Measurements from ENCODE around the gene ARHGEF19.
"Not testable (repeated sequence)": the region's sequence is repeated elsewhere in the genome, so short reads cannot be mapped to it uniquely, and the experiment has no call there.

ARHGEF19 gene

DNA sequence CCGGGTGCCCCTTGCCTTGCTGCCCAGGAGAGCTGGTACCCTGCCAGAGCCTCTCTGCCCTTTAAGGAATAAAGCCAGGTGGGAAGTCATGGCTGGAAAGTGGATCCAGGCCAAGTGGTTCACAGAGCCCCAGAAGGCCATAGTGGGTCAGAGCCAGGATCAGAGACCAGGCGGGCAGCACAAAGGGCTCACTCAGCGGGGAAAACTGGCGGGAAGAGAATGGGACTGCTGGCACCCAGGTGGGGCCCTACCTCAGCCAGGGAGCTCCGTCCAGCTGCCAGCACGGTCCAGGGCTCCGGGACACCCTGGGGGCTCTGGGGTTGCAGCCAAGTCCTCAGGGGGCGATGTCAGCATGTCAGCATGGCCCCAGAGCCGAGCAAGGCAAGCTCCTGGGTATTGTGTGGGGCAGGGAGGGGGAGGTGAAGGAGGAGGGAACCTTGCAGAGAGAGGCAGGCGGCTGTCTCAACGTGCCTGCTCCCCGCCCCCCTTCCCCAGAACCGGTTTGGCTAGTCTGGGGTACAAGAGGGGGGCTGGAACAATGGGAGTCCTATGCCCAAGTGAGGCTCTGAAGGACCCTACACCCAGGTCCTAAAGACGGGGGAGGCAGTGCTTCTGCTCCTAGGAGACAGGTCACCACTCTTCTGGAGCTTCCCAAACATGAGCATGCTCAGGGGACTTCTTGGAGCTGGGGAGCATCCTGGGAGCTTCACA is at the start of gene ARHGEF19:
ARHGEF19 (minus strand) TSS at position 402 of the 711 bp plus-strand sequence. CDS start 3,598 bp downstream, outside the sequence.
- no peak for DNase-seq (ENCODE audit: low read depth, low spot score)

DNA sequence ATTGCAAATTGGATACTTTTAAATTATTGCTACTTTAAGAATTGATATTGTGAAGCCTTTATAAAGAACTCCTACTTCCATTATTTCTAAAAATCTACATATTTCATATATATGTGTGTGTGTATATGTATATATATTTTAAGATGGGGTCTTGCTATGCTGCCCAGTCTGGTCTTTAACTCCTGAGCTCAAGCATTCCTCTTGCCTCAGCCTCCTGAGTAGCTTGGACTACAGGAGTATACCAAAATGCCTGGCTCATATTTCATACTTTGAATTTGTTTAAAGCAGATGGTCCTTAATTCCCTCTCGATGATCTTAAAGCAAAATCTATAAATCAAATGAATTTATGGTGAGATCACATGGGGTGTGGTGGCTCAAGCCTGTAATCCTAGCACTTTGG is 49.6 kb upstream of the ARHGEF19 start:
- DNase-seq (ENCODE audit: low read depth, low spot score), result no peak

DNA sequence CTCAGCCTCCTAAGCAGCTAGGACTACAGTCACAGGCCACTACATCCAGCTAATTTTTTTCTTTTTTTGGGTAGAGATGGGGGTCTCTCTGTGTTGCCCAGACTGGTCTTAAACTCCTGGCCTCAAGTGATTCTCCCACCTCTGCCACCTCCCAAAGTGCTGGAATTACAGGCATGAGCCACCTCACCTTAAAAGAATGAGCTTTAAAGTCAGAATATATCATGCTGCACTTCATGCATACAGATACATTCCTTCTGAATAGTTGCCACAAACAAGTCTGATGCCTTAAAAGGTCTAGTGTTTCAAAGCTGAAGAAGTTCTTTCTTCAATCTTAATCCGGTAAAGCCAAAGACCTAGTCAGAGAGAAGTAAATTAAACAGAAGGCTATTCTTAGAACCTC is 48.4 kb upstream of the ARHGEF19 start:
- no peak for DNase-seq (ENCODE audit: low read depth, low spot score)

DNA sequence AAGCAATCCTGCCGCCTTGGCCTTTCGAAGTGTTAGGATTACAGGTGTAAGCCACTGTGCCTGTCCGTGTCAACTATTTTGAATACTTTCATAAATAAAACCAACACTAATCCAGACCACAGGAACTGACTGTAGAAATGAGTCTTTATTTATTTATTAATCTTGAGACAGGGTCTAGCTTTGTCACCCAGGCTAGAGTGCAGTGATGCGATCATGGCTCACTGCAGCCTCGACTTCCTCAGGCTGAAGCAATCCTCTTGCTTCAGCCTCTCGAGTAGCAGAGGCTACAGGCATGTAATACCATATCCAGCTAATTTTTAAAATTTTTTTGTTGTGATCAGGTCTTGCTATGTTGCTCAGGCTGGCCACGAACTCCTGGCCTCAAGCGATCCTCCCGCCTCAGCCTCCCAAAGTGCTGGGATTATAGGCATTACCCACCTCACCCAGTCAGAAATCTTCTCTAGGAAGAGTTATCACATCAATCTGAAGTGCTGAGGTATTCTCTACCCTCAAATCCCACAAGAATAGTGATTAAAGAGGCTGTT is 46.2 kb upstream of the ARHGEF19 start:
- no peak for DNase-seq (ENCODE audit: low read depth, low spot score)

DNA sequence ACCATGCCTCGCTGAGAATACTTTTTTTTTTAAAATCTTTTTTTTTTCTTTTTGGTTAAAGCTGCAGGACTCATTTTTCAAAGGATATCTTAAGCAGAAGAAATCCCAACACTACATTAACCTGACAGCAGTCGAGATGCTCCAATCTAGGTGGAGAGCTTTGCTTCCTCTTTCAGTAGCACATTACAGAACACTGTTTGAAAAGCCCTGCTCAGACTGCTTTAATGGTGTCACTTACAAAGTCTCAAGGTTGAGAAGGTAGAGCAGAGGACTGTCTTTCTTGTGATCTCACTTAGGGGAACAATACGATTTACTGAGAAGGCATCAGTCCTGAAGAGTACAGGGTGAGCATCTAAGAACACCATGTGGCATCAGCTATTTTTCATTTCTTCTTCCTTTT is 45.5 kb upstream of the ARHGEF19 start:
- DNase-seq (ENCODE audit: low read depth, low spot score), result no peak

DNA sequence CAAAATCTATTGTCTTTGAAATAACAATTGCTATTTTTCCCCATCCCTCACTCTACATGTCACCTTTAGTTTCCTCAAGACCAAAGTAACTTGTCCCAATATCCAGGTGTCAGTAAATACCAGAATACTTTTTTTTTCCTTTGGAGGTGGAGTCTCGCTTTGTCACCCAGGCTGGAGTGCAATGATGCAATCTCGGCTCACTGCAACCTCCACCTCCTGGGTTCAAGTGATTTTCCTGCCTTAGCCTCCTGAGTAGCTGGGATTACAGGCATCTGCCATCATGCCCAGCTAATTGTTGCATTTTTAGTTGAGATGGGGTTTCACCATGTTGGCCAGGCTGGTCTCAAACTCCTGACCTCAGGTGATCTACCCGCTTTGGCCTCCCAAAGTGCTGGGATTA is 45.1 kb upstream of the ARHGEF19 start:
- DNase-seq (ENCODE audit: low read depth, low spot score), result not testable (repeated sequence)

DNA sequence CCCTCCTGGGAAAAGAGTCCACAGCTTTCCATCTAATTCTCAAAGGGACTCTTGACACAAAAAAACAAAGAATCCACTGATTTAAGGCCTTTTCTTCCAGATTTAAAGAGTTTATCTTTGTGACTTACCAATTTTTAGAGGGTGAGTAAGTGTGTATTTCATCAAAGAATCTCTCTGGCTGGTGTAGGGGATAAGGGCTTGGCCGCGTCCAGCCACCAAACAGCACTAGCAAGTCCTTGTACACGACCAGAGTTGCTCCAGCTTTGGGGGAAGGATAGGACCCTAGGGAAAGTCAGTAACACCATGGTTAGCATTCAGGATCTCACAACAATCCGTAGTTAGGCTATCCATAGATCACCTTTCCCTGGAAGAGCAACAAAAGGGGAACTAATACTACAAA is 44.0 kb upstream of the ARHGEF19 start:
- no peak for DNase-seq (ENCODE audit: low read depth, low spot score)

DNA sequence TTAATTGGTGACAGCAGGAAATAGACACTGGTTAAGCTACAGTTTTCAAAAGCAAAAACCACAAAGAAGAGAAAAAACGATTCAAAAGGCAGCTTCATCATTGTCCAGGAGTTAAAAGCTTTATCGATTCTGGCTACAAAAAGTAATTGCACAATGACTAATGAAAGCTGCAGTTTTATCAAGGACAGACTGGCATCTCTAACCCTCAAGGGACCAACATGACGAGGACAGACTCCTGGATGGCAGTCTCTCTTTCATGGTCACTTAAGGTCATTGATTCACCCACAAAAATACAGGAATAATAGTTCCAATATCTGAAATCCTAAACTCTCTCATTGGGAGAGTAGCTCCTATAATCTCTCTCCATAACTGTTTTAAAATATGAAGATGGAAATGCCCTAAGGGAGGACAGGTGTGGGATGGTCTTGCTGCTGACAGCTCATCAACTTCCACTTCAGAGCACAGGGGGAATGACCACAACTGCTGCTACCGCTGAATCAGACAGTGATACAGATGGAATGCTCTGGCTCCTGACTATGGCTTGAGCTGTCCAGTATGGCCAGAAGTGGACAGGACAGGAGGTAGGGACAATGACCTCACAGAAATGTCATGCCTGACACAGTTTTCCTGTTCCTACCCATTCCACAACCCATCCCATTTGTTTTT is 41.9 kb upstream of the ARHGEF19 start:
- no peak for DNase-seq (ENCODE audit: low read depth, low spot score)

DNA sequence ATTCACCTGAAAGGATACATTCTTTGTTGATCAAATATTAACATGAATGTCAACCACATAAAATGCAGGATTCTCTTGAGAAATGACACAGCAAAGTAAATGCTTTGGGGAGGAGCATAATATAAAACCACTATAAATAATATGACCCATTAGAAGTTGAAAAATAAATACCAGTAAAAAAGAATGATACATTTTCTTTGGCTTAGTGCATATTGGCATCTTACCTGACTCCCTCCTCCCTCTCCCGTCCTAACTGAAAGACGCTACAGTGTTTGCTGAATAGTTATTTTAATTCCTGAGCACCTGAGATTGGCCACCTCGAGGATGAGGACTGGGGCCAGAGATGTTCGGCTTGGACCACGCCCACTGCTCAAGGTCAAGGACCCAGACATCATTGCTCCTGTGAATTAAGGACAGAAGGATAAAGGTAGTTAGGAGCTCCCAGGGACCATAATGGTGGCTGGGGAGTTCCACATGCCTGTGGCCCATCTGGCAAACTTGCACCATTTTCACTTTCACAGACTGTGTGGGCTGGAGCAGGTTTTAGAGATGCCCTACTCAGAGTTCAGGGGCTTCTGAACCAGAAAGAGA is 41.0 kb upstream of the ARHGEF19 start:
- no peak for DNase-seq (ENCODE audit: low read depth, low spot score)

DNA sequence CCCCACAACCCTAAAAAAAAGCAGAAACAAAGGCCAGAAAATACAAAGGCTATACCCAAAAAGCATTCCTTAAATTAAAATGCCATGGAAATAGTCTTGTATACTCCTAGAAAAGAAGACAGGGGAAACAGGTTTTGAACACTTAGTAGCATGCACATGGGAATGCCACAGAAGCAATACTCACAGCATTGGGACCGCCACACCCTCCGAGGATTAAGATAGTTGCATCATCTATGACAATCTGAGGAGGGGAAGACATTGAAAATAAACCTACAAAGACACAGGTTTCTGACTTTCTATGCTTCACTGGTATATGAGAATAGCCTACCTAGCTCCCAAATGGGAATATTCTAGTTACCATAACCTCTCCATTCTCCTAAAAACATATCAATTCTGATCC is 40.5 kb upstream of the ARHGEF19 start:
- DNase-seq (ENCODE audit: low read depth, low spot score), result no peak

DNA sequence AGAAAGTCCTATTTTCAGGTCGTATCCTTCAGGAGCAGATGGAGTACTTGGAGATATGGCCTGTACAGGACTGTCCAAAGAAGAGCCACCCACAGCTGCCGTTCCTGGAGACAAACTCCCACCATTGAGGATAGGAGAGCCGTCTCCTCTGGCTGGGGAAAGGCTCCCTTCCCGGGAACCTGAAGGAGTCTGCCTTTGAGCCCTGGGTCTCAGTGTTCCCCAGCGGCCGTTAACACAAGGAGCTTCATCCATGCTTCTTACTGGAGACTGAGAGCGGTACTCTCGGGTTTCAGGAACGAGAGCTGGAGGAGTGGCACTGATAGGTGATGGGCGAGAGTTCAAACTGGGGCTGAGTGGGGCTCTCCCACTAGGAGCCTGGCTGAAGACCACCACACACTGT is 38.9 kb upstream of the ARHGEF19 start:
- no peak for DNase-seq (ENCODE audit: low read depth, low spot score)

DNA sequence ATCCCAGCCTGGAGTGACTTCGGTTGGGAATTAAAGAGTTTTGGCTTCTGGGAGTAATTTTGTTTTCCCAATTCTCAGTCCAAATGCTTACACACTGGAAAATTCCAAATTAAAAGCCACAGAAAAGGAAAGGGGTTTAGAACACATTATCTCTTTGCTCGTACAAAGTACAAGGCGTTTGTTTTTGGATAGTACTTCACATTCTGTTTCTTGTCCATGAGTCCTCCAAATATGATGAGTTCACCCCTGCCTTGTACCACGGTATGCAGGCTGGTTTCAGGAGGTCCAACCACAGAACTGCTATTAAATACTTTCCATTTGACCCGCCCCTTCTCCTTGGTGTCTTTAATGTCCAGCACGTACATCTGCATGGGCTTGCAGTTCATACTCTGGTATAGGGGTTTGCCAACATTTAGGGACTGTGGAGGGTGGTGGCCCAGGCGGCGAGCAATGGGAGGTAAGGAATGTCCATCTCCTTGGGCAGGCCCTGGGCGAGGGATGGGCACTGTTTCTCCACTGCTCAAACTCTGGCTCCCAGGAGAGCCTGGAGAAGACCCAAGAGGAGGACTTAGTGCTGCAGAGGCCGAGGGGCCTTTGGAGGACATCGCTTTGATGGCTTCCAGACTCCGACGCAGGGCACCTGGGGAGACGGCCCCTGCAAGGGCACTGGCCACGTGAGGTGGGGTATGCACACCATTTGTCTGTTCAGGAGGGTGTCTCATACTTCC is 38.2 kb upstream of the ARHGEF19 start:
- DNase-seq (ENCODE audit: low read depth, low spot score), result no peak

DNA sequence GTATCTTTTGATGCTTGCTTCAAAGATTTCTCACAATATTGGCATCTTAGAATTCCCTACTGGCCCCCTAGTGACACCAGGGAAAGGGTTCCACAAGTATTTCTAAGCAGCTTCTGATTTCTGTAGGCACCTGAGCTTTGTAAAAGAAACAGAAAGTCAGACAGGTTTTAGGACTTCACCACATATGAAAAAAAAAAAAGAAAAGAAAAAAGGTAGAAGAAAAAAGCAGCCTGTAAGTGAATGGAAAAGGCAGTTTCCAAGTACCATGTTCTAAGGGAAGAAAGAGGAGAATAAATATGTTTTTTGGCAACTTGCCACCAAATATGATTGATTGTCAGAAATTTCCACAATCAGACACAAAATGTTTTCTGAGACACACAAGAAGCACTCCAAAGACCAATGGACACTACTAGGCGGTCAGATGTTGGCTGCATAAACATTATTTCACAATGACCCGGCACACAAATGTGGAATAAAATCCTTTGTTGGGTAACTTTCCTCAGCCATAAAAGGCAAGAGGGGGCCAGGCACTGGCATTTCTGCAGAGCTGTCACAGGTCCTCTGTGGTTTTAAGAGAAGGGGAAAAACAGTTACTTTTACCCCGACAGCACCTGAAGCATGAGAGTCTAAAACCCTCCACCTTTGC is 37.3 kb upstream of the ARHGEF19 start:
- no peak for DNase-seq (ENCODE audit: low read depth, low spot score)

DNA sequence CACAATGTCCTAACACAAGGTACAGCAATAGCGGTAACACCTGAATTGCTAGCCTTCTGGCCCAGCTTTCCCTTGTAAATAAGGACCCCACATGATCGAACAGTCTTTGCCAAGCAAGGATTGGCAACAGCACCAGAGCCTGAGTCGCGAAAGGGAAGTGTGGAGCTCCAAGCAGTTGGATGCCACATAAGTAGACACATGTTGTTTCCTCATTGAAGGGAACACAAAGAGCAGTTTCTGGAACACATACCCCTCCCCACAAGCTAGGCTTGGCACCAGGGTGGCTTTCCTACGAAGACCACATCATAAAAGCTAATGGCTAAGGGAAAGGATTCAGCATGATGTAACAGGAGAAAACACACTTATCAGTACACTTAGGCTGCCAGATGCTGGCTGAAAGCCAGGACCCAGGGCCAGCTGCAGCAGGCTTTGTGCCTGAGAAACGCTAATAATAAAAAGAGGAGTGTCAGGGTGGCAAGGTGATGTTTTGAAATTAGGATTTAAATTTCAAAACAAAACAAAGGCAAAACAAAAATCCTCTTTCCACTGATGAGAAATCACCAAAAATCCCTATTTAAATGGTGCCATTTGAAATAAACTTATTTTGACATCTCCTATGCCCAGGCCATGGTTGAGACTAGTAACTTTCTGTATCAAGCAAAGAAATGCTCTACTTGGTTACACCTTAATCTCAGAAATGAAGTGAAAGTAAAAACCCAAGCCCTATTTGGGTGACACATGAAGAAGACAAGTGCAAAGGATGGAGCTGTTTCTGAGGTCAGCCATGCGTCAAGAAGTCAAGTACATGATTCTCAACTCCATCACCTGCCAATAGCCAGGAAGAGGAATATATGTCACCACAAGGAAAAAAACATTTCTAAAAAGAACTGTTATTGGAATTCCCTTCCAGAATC is 36.4 kb upstream of the ARHGEF19 start:
- no peak for DNase-seq (ENCODE audit: low read depth, low spot score)

DNA sequence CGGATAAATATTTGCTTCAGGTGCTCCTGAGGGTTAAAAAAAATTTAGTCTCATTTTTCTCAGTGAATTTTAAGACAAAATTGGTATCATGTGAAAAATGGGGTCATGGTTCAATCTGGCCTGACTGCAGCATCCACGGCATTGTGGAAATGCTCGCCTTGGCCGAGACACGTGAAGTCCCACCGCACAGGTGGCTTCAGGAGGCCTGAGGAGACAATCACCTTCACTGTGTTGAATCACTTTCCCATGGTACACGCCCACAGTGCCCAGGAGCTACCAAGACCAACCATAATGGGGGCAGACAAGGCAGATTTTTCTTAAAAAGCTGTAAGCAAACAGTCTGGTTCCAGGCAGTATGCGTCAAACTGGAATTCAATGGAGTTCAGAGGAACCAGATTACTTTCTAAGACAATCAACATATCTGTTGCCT is 35.6 kb upstream of the ARHGEF19 start:
- DNase-seq (ENCODE audit: low read depth, low spot score), result no peak

DNA sequence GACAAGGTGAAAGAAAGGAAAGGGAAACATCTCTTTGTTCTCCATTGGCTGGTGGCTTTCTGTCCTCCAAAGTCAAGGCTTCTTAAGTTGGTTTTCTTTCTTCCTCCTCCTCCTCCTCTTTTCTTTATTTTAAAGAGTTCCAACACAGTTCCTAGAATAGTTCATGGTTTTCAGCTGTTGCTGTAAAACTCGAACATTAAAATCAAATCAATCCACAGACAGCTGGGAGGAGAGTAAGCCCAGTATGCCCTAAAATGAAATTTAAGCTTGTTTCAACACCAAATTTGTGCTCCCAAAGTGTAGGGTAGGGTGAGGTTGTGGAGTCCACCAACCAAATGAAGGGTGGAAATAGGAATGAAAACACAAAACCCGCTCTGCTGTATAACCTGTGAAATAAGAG is 35.0 kb upstream of the ARHGEF19 start:
- DNase-seq (ENCODE audit: low read depth, low spot score), result no peak

DNA sequence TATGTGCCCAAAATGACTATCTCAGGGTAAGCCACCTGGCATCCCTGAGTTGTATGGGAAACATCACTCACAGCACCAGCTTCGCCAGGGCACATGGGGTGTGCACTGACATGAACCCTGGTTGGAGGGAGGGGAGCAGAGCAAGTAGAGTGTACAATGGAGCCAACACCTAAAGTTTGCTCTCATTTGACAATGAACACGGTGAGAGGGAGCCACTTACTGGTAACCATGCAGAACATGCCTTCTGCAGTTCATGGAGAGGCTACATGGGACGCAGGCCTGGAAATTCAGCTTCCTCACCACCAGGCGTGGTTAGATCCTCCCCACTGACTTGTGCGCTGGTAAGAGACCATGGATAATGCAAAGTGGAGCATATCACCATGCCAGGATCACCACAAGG is 34.5 kb upstream of the ARHGEF19 start:
- no peak for DNase-seq (ENCODE audit: low read depth, low spot score)

DNA sequence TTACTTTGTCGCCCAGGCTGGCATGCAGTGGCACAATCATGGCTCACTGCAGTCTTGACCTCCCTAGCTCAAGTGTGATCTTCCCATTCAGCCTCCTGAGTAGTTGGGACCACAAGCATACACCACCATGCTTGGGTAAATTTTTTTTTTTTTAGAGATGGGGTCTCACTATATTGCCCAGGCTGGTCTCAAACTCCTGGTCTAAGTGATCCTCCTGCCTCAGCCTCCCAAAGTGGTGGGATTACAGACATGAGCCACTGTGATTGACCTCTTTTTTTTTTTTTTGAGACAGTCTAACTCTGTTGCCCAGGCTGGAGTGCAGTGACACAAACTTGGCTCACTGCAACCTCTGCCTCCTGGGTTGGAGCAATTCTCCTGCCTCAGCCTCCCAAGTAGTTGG is 33.8 kb upstream of the ARHGEF19 start:
- DNase-seq (ENCODE audit: low read depth, low spot score), result not testable (repeated sequence)

DNA sequence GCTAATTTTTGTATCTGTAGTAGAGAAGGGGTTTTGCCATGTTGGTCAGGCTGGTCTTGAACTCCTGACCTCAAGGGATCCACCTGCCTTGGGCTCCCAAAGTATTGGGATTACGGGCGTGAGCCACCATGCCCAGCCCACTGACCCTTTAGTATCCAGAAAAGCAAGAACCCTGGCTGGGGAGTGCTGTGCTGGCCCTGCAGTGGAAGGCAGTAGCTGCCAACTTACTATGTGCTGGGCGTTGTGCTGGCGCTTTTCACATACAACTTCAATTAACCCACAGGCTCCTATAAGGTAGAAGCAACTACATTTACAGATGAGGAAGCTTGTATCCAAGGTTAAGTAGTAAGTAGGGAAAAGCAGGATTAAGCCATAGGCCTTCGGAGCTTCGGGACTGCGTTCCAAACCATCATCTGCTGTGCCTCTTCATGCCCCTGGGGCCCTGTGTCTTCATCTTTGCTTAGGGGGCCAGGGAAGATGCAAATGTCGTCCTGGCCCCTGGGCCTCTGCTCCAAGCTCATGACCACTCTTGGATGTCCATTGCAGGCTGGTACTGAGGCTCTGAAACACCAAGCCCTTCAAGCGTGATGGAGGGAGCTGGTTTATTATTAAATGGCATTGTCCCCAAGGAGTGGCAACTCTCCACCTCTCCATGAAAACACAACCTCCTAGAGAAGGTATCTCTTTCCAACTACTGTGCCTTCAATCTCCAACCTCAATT is 33.2 kb upstream of the ARHGEF19 start:
- no peak for DNase-seq (ENCODE audit: low read depth, low spot score)
